GM21528 (cell line): ENCODE results near the gene EIF4G3.

ENCODE experiments used
- ATAC-seq: cut with Tn5 transposase; IDR thresholded peaks from one replicate; pipeline ENCODE4 v1.9.1; 2021; ENCODE audit warnings: mild to moderate bottlenecking, moderate library complexity; ENCODE audit not compliant: unreplicated experiment, low FRiP score

Gene EIF4G3

DNA sequence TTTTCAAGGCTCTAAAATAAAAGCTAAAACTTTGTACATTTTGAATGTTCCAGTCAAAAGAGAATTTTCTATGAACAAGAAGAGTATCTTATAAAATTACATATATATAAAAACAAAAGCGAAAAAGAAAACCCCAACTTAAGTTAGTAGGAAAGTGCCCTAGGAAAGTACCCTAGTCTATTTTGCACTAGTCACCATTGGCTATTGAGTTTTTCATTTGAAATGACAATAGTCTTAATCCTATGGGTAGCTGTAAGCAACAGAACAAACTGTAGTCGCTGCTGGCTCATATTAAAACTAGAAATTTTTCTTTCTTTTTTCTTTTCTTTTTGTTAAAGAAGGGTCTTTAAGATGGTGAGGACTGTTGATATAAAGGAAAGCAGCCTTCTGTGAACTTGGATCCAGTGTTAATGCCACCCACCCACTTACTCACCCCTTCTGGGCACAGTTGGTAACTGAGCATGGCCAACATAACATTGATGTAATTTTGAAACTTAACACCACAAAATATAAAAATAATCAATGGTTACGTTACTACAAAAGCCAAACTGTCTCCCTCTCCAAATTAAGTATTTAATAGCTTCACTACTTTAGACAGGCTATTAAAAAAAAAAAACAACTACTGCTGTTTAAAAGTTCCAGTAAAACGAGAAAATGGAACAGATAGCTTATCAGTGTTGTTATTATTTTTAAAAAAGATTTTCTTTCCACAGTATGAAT, 177.0 kb downstream of the EIF4G3 start:
- ATAC-seq: no peak

DNA sequence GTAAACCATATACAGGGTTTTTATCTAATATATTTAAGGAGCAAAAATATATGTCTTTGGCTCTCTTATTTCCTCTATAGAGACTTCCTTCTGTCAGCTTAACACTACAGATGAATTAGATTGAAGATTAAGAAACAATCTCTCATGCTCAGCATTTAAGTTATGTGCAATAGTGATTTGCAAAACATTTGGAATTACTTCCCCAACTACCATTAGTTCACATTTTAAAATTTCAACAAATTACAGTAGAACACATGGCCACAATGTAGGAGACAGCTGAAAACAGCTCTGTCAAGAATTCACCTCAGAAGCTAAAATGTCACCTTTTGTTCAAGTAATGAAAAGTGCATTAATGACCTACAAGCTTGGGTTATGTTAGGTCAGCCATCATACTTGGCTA, 177.9 kb downstream of the EIF4G3 start:
- no peak for ATAC-seq

DNA sequence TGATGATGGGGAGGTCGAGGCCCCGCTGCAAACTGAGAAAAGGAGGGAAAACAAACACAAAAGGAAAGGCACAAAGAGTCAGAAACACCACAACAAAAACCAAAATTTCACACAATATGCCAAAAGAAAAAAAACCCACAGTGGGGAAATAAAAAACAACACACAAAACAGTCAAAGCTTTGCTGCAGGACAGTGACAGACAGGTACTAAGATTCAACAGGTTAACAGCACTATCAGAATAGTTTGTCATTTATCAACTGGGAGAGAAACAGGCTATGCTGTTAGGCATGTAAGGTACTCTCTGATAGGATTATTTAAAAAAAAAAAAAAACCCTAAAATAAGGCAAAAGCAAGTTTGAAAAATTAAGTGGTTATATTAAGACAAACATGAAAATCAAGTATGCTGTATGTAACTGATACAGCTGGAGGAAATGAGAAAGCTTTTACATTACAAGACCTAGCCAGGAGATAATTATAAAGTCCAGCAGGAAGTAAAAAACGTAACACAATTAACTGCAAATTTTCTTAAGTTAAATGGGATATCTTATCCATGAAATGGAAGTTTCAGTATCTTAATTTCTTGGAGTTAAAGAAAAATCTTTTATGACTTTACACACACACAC, 179.0 kb downstream of the EIF4G3 start:
- ATAC-seq: no peak

DNA sequence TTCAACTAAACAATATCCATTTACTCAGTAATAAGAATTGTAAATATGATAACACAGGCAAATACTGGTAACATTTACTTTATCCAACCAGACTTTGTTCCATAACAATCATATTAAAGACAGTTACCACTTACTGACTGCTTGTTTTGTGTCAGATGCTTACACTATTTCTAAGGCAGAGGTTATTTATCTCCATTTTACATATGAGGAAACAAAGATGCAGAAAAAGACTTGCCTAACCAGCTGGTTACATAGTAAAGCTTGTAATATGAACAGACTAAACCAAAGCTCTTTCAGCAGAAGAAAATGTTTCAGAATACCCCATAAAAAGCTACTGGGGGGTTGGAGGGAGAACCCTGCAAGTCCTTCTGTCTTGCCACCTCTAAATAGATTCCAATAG, 180.1 kb downstream of the EIF4G3 start:
- no peak for ATAC-seq

DNA sequence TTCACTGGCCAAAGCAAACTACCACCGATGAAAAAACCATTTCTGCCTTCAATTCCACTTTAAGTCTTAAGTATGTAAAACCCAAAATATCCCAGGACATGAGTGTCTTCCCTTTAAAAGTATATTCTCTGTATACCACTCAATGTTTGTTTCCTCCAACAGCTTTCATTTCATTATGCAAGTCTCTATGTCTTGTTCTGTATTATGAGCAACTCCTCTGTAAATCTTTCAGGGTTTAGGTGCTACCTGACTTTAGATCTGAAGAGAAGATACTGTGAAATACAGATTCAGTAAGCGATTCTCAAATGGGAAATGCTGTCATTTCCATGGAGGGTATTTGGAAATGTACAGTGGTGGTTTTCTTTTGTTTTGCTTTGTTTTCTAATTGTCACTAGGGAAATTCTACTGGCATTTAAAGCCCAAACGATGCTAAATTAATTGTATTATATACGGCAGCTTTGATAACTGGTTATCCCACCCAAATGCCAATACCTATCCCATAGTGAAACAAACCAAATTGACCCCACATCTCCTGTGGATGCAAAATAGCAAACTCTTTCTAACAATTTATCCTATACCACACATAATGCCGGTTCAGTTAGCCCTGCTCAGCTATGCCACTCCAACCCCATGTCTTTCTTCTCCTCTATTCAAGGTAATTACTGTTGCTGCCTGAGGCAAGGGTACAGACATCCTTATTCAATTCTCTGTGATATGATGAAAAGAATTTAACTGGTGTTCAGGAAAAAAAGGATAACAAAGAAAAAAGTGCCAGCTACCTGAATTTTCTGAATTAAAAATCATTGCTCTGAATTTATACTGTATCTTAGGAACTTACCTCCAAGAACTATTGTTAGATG, 182.8 kb downstream of the EIF4G3 start:
- no peak for ATAC-seq

DNA sequence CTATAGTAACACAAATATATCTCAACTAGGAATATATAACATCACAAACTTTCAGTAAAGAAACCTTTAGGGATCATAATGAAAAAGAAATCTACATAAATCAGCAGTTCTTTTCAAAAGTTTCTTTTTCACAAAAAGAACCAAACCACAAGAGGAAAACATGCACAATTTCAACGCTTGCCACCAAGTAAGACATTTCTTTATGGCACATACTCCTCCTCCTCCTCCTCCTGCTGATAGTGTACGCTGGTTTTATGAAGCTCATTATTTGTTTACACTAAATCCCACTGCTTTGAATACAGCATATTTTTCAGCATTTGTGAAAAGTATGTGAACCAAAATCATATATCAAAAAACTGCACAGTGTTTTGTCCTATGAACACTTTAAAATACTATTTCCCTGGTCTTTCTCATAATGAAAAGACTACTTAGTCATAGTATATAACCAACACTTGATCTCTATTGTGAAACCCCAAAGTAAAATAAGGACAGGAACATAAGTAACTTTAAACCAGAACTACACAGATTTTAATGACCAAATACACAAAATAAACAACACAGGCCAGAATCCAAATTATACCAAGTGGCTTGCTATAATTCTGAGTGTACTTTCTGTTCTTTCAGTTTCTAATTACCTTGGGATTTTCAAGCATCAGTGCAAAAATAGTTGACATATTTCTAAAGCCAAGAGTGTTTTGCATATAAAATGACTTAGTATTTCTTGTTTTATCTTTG, 184.2 kb downstream of the EIF4G3 start:
- no peak for ATAC-seq

DNA sequence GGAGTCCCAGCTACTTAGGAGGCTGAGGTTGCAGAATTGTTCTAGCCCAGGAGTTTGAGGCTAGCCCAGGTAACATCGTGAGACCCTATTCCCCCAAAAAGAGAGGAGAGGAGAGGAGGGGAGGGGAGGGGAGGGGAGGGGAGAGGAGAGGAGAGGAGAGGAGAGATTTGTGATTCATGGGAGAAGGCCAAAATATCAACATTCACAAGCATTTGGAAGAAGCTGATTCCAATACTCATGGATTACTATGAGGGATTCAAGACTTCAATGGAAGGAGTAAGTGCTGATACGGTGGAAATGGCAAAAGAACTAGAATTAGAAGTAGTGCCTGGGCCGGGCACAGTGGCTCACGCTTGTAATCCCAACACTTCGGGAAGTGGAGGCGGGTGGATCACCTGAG, 187.8 kb downstream of the EIF4G3 start:
- ATAC-seq: no peak

DNA sequence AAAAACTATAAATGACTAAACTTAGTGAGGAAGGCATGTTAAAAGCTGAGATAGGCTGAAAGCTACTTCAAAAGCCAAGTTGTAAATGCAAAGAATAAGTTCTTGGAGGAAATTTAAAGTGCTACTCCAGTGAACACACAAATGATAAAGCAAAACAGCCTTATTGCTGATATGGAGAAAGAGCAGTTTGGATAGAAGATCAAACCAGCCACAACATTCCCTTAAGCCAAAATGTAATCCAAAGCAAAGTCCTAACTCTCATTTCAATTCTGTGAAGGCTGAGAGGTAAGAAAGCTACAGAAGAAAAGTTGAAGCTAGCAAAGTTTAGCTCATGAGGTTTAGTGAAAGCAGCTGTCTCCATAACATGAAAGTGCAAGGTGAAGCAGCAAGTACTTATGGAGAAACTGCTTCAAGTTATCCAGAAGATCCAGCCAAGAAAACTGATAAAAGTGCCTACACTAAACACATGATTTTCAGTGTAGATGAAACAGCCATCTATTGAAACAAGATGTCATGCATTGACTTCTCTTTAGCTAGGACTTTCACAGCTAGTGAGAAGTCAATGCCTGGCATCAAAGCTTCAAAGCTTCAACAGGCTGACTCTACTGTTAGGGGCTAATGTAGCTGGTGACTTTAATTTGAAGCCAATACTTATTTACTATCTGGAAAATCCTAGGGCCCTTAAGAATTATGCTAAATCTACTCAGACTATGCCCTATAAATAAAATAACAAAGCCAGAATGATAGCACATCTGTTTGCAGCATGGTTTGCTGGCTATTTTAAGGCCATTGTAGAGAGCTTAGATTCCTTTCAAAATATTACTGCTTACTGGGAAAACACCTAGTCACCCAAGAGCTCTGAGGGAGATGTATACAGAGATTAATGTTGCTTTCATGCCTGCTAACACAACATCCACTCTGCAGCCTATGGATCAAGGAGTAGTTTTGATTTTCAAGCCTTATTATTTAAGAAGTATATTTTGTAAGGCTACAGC, 188.6 kb downstream of the EIF4G3 start:
- no peak for ATAC-seq

DNA sequence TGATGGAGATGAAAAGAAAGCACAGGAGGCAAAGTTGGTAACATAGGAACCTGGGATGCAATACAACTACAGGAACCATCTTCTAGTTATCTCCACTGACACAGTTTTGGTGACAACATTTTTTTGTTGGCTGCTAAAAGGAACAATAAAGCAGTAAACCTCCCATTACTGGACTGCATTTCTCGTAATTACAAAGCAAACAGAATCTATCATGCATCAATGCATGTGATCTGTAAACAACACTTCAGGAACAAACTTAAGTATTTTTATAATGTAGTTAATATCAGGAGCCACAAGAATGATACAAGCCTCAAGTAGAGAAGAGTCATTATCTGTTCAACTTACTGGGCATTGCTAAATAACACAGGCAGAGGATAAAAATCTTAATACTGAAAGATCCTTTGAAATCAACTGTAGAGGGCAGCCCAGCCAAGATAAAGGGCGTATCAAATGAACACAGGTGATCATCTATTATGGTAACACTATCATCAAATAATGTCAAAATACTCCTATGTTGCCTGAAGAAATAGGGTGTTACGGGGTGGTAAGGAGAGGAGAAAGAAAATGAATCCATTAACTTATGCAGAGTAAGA, 193.3 kb downstream of the EIF4G3 start:
- ATAC-seq: no peak

DNA sequence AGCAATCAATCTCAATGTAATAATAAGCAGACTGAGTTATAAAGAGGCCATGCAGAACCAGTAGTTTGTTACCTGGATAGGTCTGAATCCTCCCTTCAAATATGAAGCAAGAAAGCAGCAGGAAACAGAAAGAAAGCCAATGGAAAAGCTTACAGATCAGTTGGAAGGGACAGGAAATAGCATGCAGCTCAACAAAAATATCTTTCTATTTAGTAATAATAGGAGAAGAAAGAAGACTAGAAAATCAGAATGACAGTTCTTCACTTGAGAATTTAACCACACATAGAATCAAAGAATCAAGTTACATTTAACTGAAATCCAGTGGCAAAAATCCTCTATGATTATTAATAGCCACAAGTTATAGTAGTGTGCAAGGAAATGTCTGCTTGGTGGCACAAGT, 194.4 kb downstream of the EIF4G3 start:
- ATAC-seq: no peak

DNA sequence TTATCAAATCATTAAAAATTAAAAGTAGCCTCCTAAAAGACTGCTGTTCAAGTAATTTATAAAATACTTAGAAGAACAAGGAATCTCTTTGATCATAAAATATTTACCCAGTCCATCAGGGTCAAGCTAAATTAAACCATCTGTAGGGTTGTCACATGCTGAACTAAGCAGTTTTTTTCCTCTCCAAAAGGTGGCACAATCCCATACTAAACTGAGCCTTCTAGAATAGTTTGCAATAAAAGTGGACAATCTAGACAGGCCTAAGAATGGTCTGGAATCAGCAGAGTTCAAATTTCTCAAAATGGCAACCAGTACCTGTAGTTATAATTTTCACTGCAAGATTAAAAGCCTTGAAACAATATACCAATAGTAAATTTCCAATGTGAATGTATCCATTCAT, 194.8 kb downstream of the EIF4G3 start:
- no peak for ATAC-seq

DNA sequence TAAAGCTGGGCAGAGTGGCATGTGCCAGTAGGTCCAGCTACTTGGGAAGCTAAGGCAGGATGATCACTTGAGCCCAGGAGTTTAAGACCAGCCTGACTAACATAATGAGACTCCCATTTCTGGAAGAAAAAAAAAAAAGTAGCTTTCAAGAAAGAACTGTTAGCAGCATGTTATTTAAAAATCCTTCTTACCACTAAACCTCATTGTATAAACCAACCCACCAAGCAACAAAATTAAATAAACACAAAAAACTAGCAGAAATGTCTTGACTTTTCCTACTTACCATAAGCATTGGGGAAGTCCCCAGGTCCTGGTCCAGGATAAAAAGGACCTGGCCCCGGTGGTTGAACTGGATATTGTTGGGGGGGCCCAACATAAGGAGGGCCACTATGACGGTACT, 196.6 kb downstream of the EIF4G3 start:
- ATAC-seq: no peak

DNA sequence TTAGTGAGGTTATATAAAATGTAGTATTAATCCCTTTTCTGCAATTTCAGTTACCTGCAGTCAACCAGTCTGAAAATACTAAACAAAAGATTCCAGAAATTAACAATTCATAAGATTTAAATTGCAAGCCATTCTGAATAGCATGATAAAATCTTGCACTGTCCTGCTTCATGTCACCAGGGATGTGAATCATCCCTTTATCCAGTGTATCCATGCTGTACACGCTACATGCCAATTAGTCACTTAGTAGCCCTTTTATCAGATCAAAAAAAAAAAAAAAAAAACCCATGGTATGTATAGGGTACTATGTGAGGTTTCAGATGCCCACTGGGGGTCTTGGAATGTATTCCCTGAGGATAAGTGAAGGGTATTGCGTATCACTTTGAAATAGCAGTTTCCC, 198.3 kb downstream of the EIF4G3 start:
- ATAC-seq: no peak

DNA sequence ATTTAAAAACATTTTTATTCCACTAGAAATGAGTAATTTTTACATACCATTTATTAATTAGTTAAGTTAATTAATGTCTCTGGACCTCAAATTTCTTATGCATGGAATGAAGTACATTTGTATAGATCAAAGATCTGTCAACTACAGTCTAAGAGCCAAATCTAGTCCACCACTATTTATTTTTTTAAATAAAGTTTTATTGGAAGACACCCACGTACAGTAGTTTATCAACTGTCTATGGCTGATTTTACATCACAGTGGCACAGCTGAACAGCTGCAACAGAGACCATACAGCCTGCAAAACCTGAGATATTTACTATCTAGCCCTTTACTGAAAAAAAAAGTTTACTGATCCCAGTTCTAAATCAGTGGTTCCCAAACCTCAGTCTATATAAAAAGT, 201.0 kb downstream of the EIF4G3 start:
- no peak for ATAC-seq

DNA sequence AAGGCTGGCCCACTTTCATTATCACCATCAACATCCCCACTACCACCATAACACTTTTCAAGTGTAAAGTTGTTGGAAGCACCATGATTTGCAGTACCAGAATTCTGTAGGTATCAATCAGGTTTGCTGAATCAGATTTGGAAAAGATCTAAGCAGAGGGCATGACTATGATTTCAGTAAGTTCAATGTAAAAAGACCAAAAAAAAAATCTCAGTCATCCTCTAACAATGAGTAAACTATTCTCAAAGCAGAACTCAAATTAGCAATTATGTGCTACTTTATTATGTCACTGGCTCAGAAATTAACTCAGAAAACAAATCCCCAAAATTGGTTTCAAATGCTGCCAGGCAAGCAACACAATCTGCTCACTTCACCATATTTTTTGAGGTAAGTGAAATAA, 201.7 kb downstream of the EIF4G3 start:
- no peak for ATAC-seq

DNA sequence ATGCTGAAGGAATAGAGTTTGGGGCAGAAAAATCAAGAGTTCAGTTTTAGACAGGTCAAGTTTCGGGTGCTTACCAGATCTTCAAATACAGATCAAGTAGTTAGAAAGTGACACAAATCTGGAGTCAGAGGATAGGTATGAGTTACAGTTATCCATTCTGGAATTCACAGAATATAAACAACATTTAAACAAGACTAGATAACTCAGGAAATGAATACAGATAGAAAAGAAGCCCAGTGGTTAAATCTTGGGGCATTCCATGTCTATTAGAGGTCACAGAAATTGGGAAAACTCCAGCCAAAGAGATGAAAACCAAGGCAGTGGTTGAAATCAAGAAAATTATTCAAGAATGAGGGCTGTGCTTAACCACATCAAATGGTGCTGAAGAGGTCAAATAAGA, 202.6 kb downstream of the EIF4G3 start:
- ATAC-seq: no peak

DNA sequence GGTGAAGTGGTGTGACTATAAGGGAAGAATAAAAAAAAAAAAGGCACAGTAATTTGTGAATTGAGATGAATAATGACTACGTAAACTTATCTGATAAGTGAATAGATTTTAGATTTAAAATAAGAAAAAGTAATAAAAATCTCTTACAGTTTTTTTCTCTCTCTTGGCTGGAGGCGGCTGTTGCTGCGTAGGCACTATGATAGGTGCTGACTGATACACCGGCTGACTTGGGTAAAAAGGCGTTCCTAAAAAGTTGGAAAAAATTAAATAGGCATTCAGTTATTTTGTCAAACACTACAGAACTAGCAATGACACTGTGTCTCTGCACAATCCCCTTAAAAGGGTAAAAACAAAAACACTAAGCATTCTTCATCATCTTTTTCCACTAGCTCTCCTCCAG, 203.8 kb downstream of the EIF4G3 start:
- ATAC-seq: no peak

DNA sequence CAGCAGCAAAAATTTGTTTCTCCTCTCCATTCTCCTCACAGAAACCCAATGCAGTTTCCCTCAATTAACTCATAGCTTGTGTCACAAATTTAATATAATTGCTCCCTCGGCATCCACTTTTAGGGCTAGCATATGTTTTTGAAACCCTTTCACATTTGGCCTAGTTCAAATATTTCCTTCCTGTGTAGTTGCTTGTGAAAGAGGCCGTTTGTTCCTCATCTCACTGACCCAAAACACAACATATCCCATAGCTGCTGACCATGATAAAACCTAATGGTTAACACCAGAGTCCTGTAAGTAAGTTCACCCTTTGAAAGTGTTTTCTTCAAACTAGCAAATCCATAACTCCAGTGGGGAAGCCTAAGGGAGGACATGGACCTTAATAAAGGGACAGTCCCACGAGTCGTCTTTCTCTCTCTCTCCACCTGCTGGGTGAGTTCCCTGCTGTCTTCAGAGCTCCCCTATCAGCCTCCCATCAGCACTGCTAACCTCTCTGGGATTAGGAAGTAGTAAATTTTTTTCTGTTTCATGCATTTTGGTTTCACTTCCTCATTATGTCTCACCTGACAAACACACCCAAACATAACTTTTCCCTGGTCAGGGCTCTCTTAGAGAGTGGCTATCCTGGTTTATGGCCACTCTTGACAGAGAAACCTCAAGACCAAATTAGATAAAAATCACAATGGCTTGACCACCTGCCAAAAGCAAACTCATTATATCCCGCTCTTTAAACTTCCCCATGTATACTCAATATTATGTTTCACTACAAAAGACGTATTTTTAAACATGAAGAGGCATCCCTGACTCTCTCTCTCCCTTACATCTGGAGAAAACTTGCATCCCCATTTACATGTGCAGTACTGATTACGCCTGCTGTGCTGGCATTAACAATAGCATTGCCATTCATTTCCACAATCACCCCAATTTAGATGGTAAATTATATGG, 211.9 kb downstream of the EIF4G3 start:
- peak; percentile 68 for ATAC-seq
